Effector memory CD8-positive, alpha-beta T cell (primary cell): ENCODE results near the gene PCDHA9.

ENCODE experiments used
- ATAC-seq: fragments of 150-1000 bp; cut with Tn5 transposase; replicated peaks from 2 replicates; pipeline ENCODE4 v1.10.0; 2021; ENCODE audit warnings: mild to moderate bottlenecking, moderate library complexity
- DNase-seq, 3 experiments: peaks; one replicate each; pipeline ENCODE4 v3.0.0; 2021
- H3K27ac Mint-ChIP-seq, 2 donors: one replicate each; pipeline ENCODE4 v1.8.0; 2022; ENCODE audit warnings: mild to moderate bottlenecking in 2 of 2, mixed read lengths in 2 of 2, moderate library complexity in 2 of 2
- H3K27me3 Mint-ChIP-seq, 2 donors: one replicate each; pipeline ENCODE4 v1.8.0; 2022; ENCODE audit warnings: mixed read lengths in 2 of 2
- H3K36me3 Mint-ChIP-seq: one replicate; pipeline ENCODE4 v1.8.0; 2022; ENCODE audit warnings: mild to moderate bottlenecking, moderate library complexity, mixed read lengths; ENCODE audit not compliant: insufficient read depth
- H3K4me1 Mint-ChIP-seq, 2 donors: one replicate each; pipeline ENCODE4 v1.8.0; 2022; ENCODE audit warnings: low read depth in 2 of 2, mixed read lengths in 2 of 2
- H3K4me3 Mint-ChIP-seq, 2 donors: one replicate each; pipeline ENCODE4 v1.8.0; 2022; ENCODE audit warnings: mild to moderate bottlenecking in 2 of 2, mixed read lengths in 2 of 2, moderate library complexity in 2 of 2
- H3K9me3 Mint-ChIP-seq, 2 donors: one replicate each; pipeline ENCODE4 v1.8.0; 2022; ENCODE audit warnings: mixed read lengths in 2 of 2

PCDHA9 gene

GRCh38 chr5:140877262-140877581 lies 29.0 kb downstream of the PCDHA9 start:
- Mint-ChIP-seq H3K4me1 (no peaks in the 10 kb centered on the region), H3K27me3 (peaks cover 19 to 20% of the 10 kb centered on the region in 2 donors), H3K36me3 (no peaks in the 10 kb centered on the region), H3K4me3 (no peak overlapping the region), H3K9me3 (no peaks in the 10 kb centered on the region), H3K27ac (no peak overlapping the region)
- DNase-seq, result no peak
- no peak for ATAC-seq

- no peaks in the 10 kb centered on the region for H3K4me1 Mint-ChIP-seq
- H3K36me3 Mint-ChIP-seq, result no peaks in the 10 kb centered on the region
- ATAC-seq, result no peak
- H3K27me3 Mint-ChIP-seq, result peaks cover 9 to 20% of the 10 kb centered on the region in 2 donors
- DNase-seq, result no peak
- no peak within 1 kb of the TSS for H3K4me3 Mint-ChIP-seq
- no peak within 1 kb of the TSS for H3K27ac Mint-ChIP-seq
- peaks cover 0 to 2% of the 10 kb centered on the region in 2 donors for H3K9me3 Mint-ChIP-seq
Observed at GRCh38 chr5:140881889-140882590, 33.9 kb downstream of the PCDHA9 start, which contains the start of gene PCDHA13. TSS of gene PCDHA13 (plus strand) at chr5:140882124. CDS start at chr5:140882269, 145 bp downstream.

- H3K27me3 Mint-ChIP-seq, result peaks cover 9 to 20% of the 10 kb centered on the region in 2 donors
- DNase-seq, result no peak
- H3K36me3 Mint-ChIP-seq, result no peaks in the 10 kb centered on the region
- H3K9me3 Mint-ChIP-seq, result peaks cover 0 to 2% of the 10 kb centered on the region in 2 donors
- no peak overlapping the region for H3K27ac Mint-ChIP-seq
- H3K4me1 Mint-ChIP-seq, result no peaks in the 10 kb centered on the region
- no peak overlapping the region for H3K4me3 Mint-ChIP-seq
- no peak for ATAC-seq
Observed at GRCh38 chr5:140882591-140882899, 34.4 kb downstream of the PCDHA9 start.

- Mint-ChIP-seq H3K27me3 (peaks cover 9 to 20% of the 10 kb centered on the region in 2 donors), H3K36me3 (no peaks in the 10 kb centered on the region)
Observed at GRCh38 chr5:140883373-140883772, 35.2 kb downstream of the PCDHA9 start.

GRCh38 chr5:140883927-140884697 lies 35.9 kb downstream of the PCDHA9 start:
- H3K9me3 Mint-ChIP-seq, result peaks cover 0 to 2% of the 10 kb centered on the region in 2 donors
- no peak overlapping the region for H3K27ac Mint-ChIP-seq
- no peaks in the 10 kb centered on the region for H3K4me1 Mint-ChIP-seq
- no peak for ATAC-seq
- H3K27me3 Mint-ChIP-seq, result peaks cover 9 to 18% of the 10 kb centered on the region in 2 donors
- H3K4me3 Mint-ChIP-seq, result no peak overlapping the region
- no peaks in the 10 kb centered on the region for H3K36me3 Mint-ChIP-seq
- DNase-seq, result no peak

More at GRCh38 chr5:140883373-140883772, 35.2 kb downstream of the PCDHA9 start:
- ATAC-seq (no peak), DNase-seq (no peak)
- H3K9me3 Mint-ChIP-seq, result peaks cover 0 to 2% of the 10 kb centered on the region in 2 donors
- no peak overlapping the region for H3K4me3 Mint-ChIP-seq
- H3K27ac Mint-ChIP-seq, result no peak overlapping the region
- no peaks in the 10 kb centered on the region for H3K4me1 Mint-ChIP-seq
